DOHH2 (cell line): ENCODE data around the gene DCDC2C.

Source experiments
- H3F3A ChIP-seq: fragments of 200-600 bp; sonication (generic), shearing (Covaris generic); 2 replicates; pipeline ENCODE4 v1.6.0; 2016; ENCODE audit warnings: antibody characterized with exemption, mild to moderate bottlenecking; ENCODE audit not compliant: control insufficient read depth, insufficient read depth
- H3K27ac ChIP-seq: fragments of 200-600 bp; sonication (generic); 2 replicates; pipeline ENCODE4 v1.5.1; 2014; ENCODE audit warnings: low read depth, mild to moderate bottlenecking, low read length, moderate library complexity
- H3K27me3 ChIP-seq: fragments of 200-600 bp; sonication (generic); 2 replicates; pipeline ENCODE4 v1.6.1; 2014; ENCODE audit warnings: mild to moderate bottlenecking, low read length, mixed read lengths; ENCODE audit not compliant: control insufficient read depth
- H3K36me3 ChIP-seq: fragments of 200-600 bp; sonication (generic); 2 replicates; pipeline ENCODE4 v1.6.1; 2014; ENCODE audit warnings: mild to moderate bottlenecking, low read length, moderate library complexity, mixed read lengths; ENCODE audit not compliant: control insufficient read depth
- H3K4me1 ChIP-seq: fragments of 200-600 bp; sonication (generic); 2 replicates; pipeline ENCODE4 v1.6.1; 2014; ENCODE audit warnings: mild to moderate bottlenecking, low read length, mixed read lengths; ENCODE audit not compliant: control insufficient read depth
- H3K4me2 ChIP-seq: fragments of 200-600 bp; sonication (generic); 2 replicates; pipeline ENCODE4 v1.6.0; 2014; ENCODE audit warnings: mild to moderate bottlenecking, low read length, moderate library complexity
- H3K4me3 ChIP-seq: fragments of 200-600 bp; sonication (generic); 2 replicates; pipeline ENCODE4 v1.5.1; 2014; ENCODE audit warnings: mild to moderate bottlenecking, low read length, mixed read lengths
- H3K79me2 ChIP-seq: fragments of 200-600 bp; sonication (generic); 2 replicates; pipeline ENCODE4 v1.6.1; 2014; ENCODE audit warnings: mild to moderate bottlenecking, low read length, mixed read lengths; ENCODE audit not compliant: control insufficient read depth
- H3K9me2 ChIP-seq: fragments of 200-600 bp; sonication (generic); replicated peaks from 2 replicates; pipeline ENCODE4 v1.6.1; 2014; ENCODE audit warnings: mild to moderate bottlenecking, low read length, mixed read lengths; ENCODE audit not compliant: control insufficient read depth
- H3K9me3 ChIP-seq: fragments of 200-600 bp; sonication (generic); 2 replicates; pipeline ENCODE4 v1.6.1; 2014; ENCODE audit warnings: antibody characterized with exemption, low read length, mixed read lengths; ENCODE audit not compliant: control insufficient read depth, insufficient read depth
- H4K20me1 ChIP-seq: fragments of 200-600 bp; sonication (generic); 2 replicates; pipeline ENCODE4 v1.6.0; 2014; ENCODE audit warnings: low read depth, mild to moderate bottlenecking, antibody characterized with exemption, low read length, moderate library complexity; ENCODE audit not compliant: control insufficient read depth, insufficient read depth
- EZH2phosphoT487 ChIP-seq: fragments of 200-600 bp; sonication (generic); IDR thresholded peaks from 2 replicates; pipeline ENCODE4 v1.6.1; 2017; ENCODE audit warnings: borderline replicate concordance, mild to moderate bottlenecking, antibody characterized with exemption, low read length, moderate library complexity, mixed read lengths
- TF ChIP-seq, protein P1 (sequence below): fragments of 200-600 bp; sonication (generic); IDR thresholded peaks from one replicate; pipeline ENCODE4 v1.5.1; 2014; ENCODE audit warnings: antibody characterized with exemption, mild to moderate bottlenecking, low read depth, low read length; ENCODE audit not compliant: poor library complexity, severe bottlenecking

The DCDC2C gene

DNA sequence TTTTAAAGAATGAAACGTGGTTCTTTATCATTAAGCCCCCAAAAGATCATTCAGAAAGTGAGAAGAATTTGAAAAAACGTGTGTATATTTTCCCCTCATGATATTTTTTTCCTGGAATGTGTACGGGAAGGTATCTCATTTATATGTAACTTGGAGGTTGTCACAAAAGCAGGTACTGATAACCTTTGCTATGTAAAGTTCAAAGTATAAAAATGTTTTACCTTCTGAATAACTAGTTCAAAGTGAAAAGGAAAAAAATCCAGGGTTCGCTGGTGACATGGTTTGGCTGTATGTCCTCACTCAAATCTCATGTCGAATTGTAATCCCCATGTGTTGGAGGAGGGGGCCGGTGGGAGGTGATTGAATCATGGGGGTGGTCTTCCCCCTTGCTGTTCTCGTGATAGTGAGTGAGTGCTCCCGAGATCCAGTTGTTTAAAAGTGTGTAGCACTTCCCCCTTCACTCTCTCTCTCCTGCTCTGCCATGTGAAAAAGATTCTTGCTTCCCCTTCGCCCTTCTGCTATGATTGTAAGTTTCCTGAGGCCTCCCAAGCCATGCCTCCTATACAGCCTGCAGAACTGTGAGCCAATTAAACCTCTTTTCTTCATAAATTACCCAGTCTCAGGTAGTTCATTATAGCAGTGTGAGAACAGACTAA, 144.2 kb downstream of the DCDC2C start:
- no peak overlapping the region for H3K4me3 ChIP-seq
- no peaks in the 10 kb centered on the region for H3K9me2 ChIP-seq
- H3K27me3 ChIP-seq = no peaks in the 10 kb centered on the region
- no peak overlapping the region for H3K27ac ChIP-seq
- H3K9me3 ChIP-seq = no peaks in the 10 kb centered on the region
- no peaks in the 10 kb centered on the region for H3K36me3 ChIP-seq
- no peaks in the 10 kb centered on the region for H3K4me1 ChIP-seq
- no peaks in the 10 kb centered on the region for H3K79me2 ChIP-seq
- no peaks in the 10 kb centered on the region for H3F3A ChIP-seq
- TF ChIP-seq, protein P1, sequence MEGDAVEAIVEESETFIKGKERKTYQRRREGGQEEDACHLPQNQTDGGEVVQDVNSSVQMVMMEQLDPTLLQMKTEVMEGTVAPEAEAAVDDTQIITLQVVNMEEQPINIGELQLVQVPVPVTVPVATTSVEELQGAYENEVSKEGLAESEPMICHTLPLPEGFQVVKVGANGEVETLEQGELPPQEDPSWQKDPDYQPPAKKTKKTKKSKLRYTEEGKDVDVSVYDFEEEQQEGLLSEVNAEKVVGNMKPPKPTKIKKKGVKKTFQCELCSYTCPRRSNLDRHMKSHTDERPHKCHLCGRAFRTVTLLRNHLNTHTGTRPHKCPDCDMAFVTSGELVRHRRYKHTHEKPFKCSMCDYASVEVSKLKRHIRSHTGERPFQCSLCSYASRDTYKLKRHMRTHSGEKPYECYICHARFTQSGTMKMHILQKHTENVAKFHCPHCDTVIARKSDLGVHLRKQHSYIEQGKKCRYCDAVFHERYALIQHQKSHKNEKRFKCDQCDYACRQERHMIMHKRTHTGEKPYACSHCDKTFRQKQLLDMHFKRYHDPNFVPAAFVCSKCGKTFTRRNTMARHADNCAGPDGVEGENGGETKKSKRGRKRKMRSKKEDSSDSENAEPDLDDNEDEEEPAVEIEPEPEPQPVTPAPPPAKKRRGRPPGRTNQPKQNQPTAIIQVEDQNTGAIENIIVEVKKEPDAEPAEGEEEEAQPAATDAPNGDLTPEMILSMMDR = no peak
- no peak for TF ChIP-seq EZH2phosphoT487
- H4K20me1 ChIP-seq = no peaks in the 10 kb centered on the region
- no peak overlapping the region for H3K4me2 ChIP-seq

DNA sequence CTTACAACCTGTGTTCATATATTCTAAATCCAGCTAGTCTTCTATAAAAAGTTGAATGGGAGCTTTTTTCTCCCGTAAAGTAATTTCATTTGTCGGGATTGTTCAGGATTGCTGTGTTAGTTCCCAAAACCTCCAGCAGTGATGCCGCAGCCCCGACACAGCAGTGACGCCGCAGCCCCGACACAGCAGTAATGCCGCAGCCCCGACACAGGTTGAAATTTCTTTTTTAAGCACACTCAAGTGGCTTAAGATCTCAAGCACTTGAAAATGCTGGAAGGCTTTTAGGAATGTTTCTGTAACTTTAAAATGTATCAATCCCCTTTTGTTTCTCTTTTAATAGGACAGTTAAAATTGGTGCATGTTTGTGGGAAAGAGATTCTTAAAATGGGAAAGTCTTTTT, 145.4 kb downstream of the DCDC2C start:
- Histone ChIP-seq H3K4me3 (no peak overlapping the region), H3K9me3 (no peaks in the 10 kb centered on the region), H3F3A (no peaks in the 10 kb centered on the region), H3K79me2 (no peaks in the 10 kb centered on the region), H3K27me3 (no peaks in the 10 kb centered on the region), H3K4me1 (no peaks in the 10 kb centered on the region), H4K20me1 (no peaks in the 10 kb centered on the region), H3K27ac (no peak overlapping the region), H3K9me2 (no peaks in the 10 kb centered on the region), H3K36me3 (no peaks in the 10 kb centered on the region), H3K4me2 (no peak overlapping the region)
- TF ChIP-seq, protein P1 = no peak

DNA sequence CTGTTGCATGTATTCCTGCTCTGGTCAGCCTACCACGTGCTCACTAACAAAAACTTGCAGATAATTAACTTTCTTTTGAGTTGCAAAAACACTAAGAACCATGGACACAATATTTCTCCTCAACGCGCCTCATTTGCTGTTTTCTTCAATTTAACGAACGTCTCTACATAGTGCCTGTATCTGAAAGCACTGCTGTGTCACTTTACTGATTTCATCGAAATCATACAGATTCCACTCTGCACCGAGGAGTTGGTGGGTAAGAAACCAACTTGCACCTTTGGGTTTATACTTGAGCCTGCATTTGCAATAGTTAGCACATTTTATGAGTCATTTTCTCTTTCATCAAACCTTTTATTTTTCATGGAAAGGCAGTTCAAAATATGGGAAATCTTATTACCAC, 145.8 kb downstream of the DCDC2C start:
- no peaks in the 10 kb centered on the region for H3K9me2 ChIP-seq
- no peak overlapping the region for H3K4me3 ChIP-seq
- TF ChIP-seq, protein P1 = no peak
- no peak for TF ChIP-seq EZH2phosphoT487
- H3F3A ChIP-seq = no peaks in the 10 kb centered on the region
- no peaks in the 10 kb centered on the region for H3K27me3 ChIP-seq
- no peaks in the 10 kb centered on the region for H3K79me2 ChIP-seq
- H3K36me3 ChIP-seq = no peaks in the 10 kb centered on the region
- H3K27ac ChIP-seq = no peak overlapping the region
- no peaks in the 10 kb centered on the region for H4K20me1 ChIP-seq
- no peaks in the 10 kb centered on the region for H3K9me3 ChIP-seq
- H3K4me1 ChIP-seq = no peaks in the 10 kb centered on the region
- H3K4me2 ChIP-seq = no peak overlapping the region
